Inflammatory macrophage treated with lipopolysaccharide for 1 hour (primary cell): ENCODE results near the gene HOXA4.
A peak's percentile ranks its signal among the peaks of the same experiment; 100 is the strongest.

Source experiments
- DNase-seq, 2 donors: peaks; one replicate each; pipeline ENCODE4 v3.0.0-alpha.2; 2020 to 2022

Gene HOXA4

DNA sequence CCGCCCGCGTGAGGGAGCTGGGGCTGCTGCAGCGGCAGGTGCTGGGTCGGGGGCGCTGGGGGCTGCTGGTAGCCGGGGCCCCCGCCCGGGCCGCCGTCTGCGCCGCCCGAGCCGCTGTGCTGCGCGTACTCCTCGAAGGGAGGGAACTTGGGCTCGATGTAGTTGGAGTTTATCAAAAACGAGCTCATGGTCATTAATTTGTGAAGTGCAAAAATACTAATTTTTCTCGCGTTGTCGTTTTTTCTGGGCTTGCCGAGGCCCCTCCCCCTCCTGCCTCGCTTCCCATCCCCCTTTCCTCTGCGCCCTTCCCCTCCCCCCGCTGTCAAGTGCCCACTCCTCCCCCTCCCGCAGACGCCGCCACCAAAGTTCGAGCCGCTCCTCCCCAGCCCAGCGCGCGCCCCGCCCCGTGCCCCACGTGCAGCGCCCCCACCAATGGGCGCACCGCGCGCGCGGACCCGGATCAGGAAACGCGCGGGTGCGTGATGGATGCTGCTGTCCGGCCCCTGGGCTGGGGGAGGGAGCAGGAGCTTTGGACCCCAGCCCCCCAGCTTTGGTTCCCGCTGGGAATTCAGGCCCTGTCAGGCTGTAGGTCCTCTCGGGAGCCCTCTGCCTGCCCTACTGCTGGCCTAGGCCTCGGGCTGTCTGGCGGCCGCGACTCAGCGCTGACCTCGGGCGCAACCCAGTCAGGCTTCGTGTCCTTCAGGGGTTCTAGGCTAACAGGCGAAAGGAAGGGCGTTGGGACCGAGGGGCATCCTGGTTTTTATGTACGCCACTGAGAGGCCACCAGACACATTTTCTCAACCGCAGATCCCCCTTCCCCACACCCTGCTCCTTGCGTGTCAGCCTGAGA lies at the start of gene HOXA4:
Gene HOXA4, minus strand, starts transcription at position 218 of the 850 bp plus-strand sequence. Its CDS starts 24 bp downstream, at position 194.
- peak; percentile 67 to 86 for DNase-seq

DNA sequence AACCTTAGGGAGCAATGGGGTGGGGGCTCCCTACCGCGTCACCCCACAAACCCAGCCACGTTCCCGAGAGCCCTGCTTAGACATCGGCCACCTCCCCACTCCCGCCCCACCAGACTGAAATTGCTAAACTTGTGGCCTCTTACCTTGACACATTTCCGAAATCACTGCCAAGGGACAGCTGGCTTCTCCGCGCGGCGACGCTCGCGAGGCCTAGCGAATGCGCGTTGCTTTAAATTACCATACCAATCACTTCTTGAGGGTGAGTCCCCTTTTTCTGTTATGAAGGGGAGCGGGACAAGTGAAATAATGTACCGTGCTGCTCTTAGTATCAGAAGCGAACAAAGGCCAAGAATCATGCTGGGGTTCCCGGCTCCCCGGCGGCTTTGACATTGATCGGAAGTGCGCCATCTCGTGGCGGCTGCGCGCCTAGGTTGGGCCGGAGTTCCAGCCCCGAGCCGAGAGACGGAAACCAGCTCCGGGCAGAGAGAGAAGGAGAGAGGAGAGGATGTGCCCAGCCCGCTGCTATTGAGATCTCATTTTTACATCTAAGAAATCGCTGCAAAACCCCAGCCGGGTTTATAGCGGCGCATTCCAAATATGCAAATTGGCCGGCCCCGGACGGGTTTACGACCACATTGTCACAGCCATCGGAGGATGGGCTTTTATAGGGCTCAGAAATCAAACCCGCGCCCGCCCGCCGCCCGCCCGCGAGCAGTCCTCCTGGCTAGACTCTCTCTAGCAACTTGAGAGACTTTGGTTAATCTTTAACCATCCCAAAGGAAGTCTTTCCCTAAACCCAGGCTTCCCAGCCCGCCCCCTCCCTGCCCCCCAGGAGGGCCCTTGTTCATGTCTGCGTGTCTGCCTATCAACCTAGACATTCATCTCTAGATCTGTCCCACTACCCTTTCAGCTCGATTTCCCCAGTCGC lies 49.2 kb upstream of the HOXA4 start:
- DNase-seq: peak; percentile 32 to 86

DNA sequence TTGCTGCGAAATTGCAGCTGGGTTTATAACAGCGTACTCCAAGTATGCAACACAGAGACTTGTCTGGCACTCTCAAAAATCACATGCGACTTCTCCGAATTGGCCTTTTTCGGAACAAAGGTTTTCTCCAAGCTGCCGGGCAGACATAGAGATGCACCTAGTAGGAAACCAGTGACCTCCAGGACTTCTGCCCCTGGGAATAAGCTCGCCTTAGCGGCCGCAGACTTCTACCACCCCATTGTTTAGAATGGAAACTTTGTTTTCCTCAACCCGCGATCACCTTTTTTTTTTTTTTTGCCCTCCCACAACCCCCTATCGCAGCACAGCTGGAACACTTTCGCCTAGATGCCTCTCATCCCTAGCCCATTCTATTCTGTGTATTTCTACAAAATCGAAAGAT lies 48.5 kb upstream of the HOXA4 start:
- DNase-seq: no peak

DNA sequence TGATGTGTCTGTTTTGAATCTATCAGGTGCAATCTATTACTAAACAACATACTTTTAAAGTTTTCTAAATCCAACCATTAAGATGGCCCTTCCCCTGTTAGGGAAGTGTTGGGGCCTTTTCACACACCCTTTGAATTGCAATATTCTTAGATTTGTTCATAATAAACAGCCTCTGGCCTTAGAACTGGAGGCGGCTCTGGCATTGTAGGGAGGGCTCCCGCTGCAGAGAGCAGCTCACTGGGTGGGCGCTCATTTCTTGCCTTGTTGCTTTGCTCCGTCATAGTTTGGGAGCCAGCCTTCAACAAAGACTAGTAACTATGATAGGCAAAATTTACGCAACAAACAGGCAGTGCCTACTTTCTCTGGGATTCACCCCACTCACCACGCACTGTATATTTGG lies 47.8 kb upstream of the HOXA4 start:
- no peak for DNase-seq

DNA sequence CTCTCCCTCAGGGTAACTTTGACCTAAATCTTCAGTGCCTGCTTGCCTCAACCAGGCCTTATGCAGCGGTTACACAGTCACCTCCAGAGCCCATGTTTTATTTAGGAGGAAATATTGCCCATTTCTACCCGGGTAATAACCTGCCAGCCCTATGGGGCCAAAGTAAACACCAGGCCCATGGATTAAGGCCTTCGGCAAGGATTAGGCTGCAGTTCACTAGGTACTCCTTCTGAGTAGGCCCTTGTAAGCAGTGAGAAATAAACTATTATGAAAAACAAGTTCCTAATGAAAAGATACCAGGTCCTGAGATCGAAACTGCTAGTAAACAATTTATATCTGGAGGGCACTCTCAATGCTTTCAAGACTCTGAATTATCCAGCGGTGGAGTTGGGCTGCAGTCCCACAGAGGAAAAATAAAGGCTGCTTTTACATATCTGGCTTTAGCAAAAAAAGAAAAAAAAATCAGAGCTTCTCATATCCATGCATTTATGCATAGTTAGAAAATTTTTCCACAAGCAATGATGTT lies 47.3 kb upstream of the HOXA4 start:
- no peak for DNase-seq

DNA sequence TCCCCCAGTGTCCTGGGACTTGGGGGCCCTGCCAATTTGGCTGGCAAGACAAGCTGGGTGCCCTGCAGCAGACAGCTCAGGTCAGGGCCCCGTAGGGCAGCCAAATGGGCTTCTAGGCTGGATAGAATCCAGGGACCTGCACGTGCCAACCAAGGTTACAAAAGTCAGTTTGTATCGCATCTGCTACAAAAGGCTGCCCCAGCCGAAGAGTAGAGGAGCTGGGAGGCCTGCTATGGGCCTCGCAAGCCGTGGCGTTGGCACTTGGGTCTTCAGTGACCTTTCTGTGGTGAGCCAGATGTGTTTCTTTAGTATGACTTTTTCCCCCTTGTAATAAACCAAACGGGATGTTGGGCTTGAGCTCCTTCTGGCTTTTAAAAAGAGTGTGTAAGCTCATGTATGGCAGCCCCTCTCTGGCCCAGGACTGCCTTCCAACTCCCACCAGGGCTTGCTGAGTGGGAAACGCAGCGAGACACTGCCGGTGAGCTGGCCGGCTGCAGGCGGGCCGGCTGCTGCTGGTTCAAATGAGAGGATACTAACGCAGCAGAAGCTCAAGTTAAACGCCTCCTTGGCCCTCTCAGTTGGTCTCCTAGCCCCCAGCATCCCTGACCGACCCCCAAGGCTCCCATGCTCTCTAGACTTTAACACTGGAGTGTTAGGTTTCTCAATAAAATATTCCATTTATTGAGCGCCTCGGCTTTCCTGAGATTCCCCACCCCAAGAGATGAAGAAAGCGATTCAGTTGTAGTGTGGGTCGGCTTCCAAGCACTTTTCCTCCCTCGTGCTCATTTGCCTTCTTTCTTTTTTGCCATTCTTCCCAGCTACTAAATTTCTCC lies 46.6 kb upstream of the HOXA4 start:
- no peak for DNase-seq

DNA sequence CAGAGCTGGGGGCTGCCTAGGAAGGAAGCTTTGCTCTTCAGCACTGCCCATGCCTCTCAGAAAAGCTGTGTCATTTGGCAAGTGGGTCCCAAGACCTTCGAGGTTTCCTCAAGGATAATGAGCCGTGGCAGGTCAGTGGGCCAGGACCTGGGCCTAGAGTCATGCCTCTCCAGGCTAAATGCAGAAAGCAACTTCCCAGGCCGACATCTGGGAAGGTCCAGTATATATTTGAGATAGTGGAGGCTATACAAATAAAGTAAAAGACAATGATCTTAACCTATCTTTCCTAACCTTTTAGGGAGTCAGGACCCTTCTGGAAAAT lies 45.9 kb upstream of the HOXA4 start:
- DNase-seq: no peak

DNA sequence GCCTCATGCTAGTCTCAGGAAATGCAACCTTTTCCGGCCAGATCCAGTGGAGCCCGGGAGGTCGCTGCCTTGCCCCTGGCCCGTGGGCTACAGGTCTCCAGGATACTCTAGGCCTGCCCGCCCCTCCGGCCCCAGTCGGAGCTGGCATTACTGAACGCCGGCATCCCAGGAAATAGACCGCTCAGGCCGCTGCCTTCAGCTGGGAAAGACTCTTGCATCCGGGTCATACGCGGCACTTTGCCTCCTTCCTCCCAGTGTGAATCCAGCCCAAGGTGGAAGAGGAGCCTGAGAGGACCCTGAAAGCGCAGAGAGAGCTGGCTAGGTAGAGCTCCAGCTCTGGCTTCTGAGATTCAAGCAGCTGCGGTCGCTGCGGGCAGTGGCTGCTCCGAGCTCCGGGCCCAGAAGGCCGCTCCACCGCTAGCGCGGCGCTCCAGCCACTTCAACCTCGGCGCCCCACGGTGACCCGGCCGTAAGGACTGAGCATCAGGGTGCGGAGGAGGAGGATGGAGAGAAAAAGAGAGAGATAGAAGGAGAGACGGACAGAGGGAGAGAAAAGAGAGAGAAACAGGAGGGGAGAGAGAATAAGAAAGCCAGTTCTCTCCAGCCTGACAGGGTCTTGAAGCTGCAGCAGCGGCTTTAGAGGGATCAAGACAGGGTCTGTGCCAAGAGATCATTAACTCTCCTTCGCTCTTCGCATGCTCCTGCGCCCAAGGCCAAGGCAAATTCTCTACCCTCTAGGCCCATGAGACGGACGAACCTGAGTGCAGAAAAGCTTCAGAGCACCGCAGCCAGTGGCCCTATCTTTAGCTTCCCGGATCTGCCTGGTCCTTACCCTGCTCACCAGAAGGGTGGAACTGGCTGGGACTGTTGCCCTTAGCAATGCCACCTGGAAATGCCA lies 45.3 kb upstream of the HOXA4 start:
- no peak for DNase-seq

DNA sequence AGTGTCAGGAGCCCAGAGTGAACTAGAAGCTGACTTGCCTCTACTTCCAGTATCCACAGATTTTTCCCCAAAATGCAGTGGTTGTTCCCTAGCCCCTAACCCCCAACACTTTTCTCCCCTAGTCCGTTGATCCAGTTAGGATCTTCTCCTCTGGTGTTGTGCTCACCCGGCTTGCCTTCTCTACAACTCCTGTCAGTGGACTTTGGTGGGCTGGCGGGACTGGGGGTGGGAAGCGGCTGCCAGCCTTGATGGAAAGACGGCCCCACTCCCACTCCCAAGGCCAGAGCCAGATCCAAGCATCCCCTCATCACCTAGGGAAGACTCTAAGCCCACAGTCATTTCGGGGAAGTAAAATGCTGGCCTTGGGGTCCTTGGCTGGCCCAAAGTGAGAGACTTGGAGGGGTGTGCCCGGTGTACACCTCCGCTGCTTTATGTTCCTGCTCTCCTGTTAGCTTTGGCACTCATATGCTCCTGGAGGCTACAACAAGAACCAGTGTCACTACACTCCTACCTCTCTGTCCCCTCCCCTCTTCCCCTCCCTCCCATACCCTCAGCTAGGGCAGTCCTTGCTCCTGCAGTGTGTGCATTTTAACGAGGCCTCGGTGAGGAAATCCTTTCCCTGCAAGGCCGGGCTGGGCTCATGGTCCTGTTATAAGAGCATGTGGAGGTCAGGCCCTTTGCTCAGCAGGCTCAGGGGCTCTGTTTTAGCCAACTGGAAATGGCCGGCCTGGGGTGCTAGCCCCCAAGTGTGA lies 44.5 kb upstream of the HOXA4 start:
- DNase-seq: no peak

DNA sequence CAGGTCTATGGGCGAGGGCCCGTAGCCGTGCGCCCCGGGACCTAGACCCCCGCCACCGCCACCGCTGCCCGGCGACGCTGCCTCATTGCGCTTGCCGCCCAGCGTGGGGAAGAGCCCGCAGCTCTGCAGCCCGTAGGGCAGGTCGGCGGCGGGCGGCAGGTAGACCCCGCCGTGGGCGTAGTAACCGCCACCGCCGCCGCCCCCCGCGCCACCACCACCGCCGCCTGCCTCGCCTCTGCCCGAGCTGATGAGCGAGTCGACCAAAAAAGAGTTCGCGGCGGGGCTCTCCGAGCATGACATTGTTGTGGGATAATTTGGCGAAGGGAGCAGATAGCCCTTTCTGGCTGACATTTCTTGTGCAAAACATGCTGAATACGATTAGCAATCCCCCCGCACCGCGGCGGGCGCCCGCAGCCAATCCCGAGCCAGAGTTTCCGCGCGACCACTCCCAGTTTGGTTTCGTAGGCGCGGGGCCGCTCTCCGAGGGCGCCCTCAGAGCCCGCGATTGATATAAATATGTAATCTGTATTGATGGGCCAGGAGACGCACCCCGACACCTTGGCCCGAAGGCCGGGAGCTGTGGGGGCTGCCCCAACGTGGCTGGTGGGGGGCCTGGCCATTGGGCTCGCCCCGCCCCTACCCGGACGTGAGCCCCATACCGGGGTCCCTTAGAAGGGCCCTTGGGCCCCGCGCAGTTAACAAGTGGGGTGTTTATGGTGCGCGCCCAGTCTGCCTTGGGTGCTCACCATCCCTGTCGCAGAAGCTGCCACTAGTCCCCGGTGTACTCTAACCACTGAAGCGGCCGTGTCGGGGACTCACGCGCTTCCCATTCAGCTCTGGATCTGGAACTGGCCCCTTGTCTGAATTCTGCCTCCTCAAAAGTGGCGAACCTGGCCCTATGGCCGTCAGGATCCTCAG lies 43.7 kb upstream of the HOXA4 start, which contains the start of gene HOXA10:
Gene HOXA10, minus strand, starts transcription at position 365 of the 918 bp plus-strand sequence. Its CDS starts 14 bp downstream, at position 351.
- DNase-seq: no peak

DNA sequence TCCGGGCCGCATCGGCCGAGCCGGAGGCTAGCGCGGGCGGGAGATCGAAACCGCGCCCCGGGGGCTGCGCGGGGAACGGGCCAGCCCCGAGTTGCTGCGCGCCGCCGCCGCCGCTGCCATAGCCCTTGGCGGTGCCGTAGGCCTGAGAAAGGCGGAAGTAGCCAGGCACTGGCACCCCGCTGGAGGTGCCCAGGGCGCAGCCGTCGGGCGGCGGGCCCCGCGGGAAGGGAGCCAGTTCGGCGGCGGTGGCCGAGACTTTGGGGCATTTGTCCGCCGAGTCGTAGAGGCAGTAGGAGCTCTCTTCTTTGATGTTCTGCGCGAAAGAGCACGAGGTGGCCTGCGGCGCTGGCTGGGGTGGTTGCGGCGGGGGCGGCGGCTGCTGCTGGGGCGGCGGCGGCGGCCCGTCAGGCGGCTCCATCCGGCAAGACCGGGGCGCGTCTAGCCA lies 43.0 kb upstream of the HOXA4 start:
- peak in 1 of 2 donors; percentile 42 for DNase-seq

DNA sequence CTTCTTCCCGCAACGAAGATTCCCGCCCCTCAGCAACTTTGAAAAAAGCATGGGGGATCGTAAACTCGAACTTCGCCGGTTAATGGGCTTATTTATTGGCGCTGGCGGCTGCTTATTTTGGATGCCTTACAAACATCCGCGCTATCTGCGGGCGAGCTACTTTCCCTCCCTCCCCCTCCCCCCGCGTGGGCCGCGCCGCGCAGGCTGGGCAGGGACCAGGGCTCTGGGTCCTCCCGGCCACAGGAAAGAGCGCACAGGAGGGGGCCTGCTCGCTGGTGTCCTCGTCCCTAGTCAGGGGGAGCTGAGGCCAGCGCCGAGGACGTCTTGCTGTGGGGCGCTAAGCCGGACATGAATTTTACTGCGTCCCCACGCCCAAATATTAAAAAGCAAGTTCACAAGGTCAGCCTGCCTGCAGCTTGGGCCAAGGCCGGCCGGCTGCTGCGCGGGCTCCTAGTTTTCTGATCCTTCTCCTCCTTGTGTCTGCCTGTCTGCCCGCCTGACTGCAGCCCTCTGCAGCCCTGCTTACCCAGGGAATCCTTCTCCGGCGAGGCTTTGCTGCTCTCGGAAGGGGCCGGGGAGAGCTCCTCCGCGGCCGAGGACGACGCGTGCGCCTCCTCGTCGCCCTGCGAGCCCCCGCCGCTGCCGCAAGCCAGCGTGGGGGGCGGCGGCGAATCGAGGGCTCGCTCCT lies 42.4 kb upstream of the HOXA4 start:
- DNase-seq: no peak

DNA sequence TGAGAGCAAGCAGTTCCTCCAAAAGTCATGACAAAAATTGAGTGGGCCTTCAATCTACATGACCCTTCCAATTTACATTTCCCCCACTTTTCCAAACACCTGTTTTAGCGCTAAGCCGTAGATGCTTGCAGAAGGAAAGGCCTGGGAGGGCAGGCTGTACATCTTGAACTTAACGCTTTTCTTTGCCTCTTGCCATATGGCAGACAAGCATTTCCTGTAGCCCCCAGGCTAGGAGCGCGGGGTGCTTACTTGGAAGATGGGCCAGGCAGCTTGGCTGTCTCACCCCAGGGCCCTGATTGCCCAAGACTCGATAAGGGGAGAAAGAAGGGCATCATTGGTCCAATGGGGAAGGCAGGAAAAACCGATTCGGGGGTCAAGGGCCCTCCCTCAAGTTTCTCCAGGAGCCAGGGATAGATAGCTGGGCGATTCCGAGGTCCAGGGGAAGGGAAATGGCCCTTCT lies 41.8 kb upstream of the HOXA4 start:
- no peak for DNase-seq

DNA sequence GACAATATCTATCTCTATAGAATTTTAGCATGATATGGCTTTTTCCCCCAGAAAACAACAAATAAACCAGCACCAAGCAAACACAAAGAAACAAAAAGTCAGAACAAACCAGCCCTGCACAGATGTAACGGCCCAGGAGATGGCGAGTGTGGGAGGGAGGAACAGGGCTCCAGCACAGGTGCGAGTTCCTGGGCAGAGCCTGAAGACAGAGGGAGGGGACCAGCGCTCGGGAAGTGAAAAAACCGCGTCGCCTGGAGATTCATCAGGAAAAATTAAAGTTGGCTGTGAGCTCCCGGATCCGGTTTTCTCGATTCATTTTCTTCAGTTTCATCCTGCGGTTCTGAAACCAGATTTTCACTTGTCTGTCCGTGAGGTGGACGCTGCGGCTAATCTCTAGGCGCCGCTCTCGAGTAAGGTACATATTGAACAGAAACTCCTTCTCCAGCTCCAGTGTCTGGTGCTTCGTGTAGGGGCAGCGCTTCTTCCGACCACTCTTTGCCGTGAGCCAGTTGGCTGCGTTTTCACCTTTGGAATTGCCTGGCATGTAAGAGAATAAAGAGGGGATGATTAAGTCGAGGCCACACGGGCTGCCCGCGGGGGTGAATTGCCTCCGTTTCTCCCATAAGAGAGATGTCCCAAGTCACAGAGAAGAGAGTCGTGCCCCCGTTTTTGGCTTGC lies 41.2 kb upstream of the HOXA4 start:
- DNase-seq: no peak

DNA sequence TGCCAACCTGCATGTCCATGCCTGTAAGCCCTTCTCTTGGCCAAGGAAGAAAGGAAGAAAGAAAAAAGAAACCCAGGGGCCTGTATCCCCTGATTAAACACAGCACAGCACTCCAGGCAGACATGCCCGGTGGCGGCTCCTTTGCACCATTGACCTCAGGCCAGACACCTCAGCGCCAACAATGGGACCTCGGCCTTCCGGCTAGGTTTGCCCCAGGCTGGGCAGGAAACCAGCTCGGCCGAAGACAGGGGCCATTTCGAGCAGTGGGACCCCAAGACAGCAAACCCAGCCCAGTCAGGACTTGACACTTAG lies 40.7 kb upstream of the HOXA4 start:
- no peak for DNase-seq

DNA sequence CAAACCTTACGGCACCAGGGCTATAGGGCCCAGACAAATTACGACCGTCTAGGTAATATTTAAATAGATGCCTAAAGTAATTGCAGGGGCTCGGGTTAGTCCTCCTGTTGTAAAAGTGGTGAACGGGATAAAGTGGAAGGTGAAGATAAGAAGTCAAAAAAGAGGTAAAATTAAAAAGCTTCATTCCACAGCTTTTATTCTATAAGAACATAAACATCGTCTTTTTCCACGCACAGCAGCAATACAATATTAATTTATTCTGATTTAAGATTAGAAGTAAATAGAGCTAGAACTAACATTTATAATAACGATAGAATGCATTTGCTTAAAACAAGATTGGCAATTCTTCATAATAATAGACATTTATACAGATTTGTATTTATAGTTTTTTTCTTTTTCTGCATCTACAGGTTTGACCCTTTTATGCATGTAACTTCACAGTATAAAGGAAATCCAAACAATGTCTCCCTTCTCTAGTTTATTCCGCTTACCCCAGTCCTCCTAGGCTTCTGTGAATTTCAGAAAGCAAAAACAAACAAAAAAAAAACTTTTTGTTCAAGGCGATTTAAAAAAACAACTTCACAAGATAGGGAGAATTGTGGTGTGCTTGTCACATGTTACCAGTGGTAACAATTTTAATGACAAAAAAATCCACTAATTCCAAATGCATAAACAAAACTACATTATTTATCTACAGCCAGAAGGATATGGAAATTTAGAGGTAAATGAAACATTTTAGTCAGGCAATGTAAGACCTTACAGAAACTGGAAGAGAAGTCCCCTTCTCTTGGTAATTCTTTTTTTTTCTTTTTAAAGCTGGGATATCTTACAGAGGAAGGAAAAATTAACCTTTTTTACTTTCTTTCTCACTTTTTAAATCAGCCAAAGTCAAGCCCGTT lies 40.1 kb upstream of the HOXA4 start:
- no peak for DNase-seq
